Cardiac muscle cell (in vitro differentiated cells and primary cell): ENCODE measurements around the gene GSTA2. TPM values are rescaled to one million over a fixed set of nuclear protein-coding genes. Genes with fewer than 3 reads are reported as not detected.
"Not testable (repeated sequence)": the region's sequence is repeated elsewhere in the genome, so short reads cannot be mapped to it uniquely, and the experiment has no call there.

Source experiments
- DNase-seq, 2 donors: peaks; one replicate each; pipeline versions ENCODE4 v3.0.0 to v3.0.0-alpha.2; 2010 to 2017; ENCODE audit warnings: low read depth in 1 of 2, low spot score in 1 of 2
- H3K27ac ChIP-seq: fragments of 200-600 bp; sonication (generic); 2 replicates; pipeline ENCODE4 v1.5.1; 2016
- H3K27me3 ChIP-seq: fragments of 200-600 bp; sonication (generic); 2 replicates; pipeline ENCODE4 v1.6.0; 2016; ENCODE audit warnings: control low read depth
- H3K36me3 ChIP-seq: fragments of 200-600 bp; sonication (generic); 2 replicates; pipeline ENCODE4 v1.5.1; 2016; ENCODE audit warnings: control low read depth
- H3K4me1 ChIP-seq: fragments of 200-600 bp; sonication (generic); 2 replicates; pipeline ENCODE4 v1.8.1; 2017; ENCODE audit warnings: low read depth, mild to moderate bottlenecking, mixed run types
- H3K4me3 ChIP-seq: fragments of 200-600 bp; sonication (generic); 2 replicates; pipeline ENCODE4 v1.5.1; 2016; ENCODE audit warnings: mild to moderate bottlenecking
- H3K9me3 ChIP-seq: fragments of 200-600 bp; sonication (generic); 2 replicates; pipeline ENCODE4 v1.5.1; 2017; ENCODE audit warnings: low read depth, mild to moderate bottlenecking, control low read depth
- polyA plus RNA-seq: library from polyadenylated mRNA; unstranded; fragments of >200 nt; fragmentation: Nextera tagmentation; extraction: Ambion mirVana; gene quantifications from 2 replicates; pipeline ENCODE4 v1.2.1, GENCODE V29; 2016
- total RNA-seq: library from RNA; depleted of rRNA; stranded (reverse); fragments of >200 nt; gene quantifications from 2 replicates; pipeline ENCODE4 v1.2.3, GENCODE V29; 2016
- TF ChIP-seq, protein P1 (sequence below): IDR thresholded peaks from 2 replicates; pipeline ENCODE4 v1.5.1; 2012; ENCODE audit warnings: low read depth, mild to moderate bottlenecking, low read length

Gene GSTA2
- total RNA-seq (not detected in 2 replicates), polyA plus RNA-seq (0.24 TPM in 1 of 2 replicates, not detected in the other)

DNA sequence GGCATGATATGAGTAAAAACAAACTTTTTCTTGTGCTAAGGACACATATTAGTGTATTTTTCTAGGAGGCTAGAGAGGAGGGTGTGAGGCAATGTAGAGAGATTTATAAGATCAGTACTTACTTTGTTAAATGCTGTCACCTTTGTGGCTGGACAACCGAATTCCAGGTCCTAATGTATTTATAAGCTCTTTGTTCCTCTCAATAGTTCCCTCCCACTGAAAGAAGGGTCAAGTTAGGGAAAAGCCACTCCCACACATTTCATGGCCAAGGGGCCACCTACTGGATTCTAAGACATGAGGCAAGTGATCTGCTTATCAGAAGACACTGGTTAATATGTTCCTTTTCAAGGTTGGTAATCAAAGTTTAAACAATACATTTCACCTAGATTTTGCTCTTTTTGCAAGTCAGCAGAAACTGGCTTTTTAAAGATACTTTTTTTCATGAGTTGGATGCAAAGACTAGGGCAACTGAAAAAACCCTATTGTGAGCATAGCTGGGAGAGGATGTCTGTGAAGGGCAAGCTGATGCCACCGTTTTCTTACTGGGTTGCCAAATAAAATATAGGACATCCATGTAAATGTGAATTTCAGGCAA is at the start of gene GSTA2:
Gene GSTA2 (minus strand): TSS at position 154 of the 595 bp plus-strand sequence. CDS start 5,528 bp downstream, outside the sequence.
- H3K9me3 ChIP-seq, H3K27me3 ChIP-seq, H3K4me3 ChIP-seq, H3K36me3 ChIP-seq, H3K27ac ChIP-seq, DNase-seq, H3K4me1 ChIP-seq: not testable (repeated sequence)

DNA sequence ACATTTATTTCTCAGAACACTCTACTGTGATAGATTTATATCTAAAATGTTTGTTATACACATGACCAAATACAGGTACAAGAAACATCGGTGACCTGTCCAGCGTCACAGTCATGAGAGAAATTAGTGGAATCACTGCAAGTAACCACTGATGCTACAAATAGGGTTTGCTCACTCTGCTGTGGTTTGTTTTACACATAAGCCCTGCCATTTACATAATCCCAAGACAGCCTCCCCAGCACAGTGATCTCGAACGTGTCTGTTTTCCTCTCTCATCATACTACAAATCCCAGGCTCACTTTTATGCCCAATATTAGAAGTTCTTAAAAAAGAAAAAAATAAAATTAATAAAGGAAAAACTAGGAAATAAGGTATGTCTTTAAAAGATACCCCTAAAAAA is 46.5 kb upstream of the GSTA2 start:
- not testable (repeated sequence) for H3K9me3 ChIP-seq, H3K27ac ChIP-seq, DNase-seq, H3K4me1 ChIP-seq, H3K27me3 ChIP-seq, H3K36me3 ChIP-seq, H3K4me3 ChIP-seq

DNA sequence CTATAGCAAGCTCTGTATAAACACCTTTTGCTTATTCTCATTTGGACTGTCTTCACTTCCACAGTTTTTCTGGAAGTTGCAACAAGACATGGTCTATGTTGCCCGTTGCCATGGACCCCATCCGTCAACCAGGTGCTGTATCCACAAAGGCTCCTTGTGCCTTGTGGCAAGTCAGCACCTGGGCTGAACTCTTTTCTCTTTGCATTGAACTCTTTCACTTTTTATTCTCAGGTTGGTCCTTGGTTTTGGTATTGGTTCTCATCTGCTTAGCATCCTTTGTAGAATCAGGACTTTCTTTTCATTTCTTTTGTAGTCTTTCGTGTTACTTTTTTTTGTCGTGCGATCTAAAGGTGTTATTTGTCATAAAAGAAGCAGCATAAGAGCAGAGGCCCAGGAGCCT is 45.4 kb upstream of the GSTA2 start:
- Histone ChIP-seq H3K9me3 (no peaks in the 10 kb centered on the region), H3K27ac (no peak overlapping the region), H3K27me3 (no peaks in the 10 kb centered on the region), H3K4me3 (no peak overlapping the region), H3K4me1 (no peaks in the 10 kb centered on the region), H3K36me3 (no peaks in the 10 kb centered on the region)
- DNase-seq, result no peak
- TF ChIP-seq, protein P1, sequence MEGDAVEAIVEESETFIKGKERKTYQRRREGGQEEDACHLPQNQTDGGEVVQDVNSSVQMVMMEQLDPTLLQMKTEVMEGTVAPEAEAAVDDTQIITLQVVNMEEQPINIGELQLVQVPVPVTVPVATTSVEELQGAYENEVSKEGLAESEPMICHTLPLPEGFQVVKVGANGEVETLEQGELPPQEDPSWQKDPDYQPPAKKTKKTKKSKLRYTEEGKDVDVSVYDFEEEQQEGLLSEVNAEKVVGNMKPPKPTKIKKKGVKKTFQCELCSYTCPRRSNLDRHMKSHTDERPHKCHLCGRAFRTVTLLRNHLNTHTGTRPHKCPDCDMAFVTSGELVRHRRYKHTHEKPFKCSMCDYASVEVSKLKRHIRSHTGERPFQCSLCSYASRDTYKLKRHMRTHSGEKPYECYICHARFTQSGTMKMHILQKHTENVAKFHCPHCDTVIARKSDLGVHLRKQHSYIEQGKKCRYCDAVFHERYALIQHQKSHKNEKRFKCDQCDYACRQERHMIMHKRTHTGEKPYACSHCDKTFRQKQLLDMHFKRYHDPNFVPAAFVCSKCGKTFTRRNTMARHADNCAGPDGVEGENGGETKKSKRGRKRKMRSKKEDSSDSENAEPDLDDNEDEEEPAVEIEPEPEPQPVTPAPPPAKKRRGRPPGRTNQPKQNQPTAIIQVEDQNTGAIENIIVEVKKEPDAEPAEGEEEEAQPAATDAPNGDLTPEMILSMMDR, result no peak

DNA sequence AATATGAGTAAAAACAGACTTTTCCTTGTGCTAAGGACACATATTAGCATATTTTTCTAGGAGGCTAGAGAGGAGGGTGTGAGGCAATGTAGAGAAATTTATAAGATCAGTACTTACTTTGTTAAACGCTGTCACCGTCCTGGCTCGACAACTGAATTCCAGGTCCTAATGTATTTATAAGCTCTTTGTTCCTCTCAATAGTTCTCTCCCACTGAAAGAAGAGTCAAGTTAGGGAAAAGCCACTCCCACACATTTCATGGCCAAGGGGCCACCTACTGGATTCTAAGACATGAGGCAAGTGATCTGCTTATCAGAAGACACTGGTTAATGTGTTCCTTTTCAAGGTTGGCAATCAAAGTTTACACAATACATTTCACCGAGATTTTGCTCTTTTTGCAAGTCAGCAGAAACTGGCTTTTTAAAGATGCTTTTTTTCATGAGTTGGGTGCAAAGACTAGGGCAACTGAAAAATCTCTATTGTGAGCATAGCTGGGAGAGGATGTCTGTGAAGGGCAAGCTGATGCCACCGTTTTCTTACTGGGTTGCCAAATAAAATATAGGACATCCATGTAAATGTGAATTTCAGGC is 40.5 kb upstream of the GSTA2 start, which contains the start of gene GSTA1:
Gene GSTA1 (minus strand): TSS at position 149 of the 588 bp plus-strand sequence. CDS start 4,549 bp downstream, outside the sequence.
- not testable (repeated sequence) for H3K27me3 ChIP-seq, H3K4me3 ChIP-seq, H3K9me3 ChIP-seq, H3K27ac ChIP-seq, DNase-seq, H3K36me3 ChIP-seq, H3K4me1 ChIP-seq

DNA sequence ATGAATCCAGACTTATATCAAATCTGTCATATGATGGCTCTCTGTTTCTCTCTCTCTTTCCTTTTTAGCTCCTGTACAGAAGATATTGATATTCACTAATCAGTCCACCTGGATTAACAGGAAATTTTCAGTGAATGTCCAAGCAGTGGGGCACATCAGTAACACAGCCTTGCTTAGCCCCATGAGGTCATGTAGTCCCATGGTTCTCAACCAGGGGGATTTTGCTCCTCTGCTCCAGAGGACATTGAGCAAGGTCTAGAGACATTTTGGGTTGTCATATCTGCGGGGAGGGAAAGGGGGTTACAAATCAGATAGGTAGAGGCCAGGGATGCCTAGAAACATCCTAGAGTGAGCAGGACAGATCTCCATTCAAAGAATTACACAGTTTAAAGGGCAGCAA is 39.5 kb upstream of the GSTA2 start:
- H3K4me3 ChIP-seq, result no peak overlapping the region
- H3K27me3 ChIP-seq, result no peaks in the 10 kb centered on the region
- no peaks in the 10 kb centered on the region for H3K9me3 ChIP-seq
- H3K27ac ChIP-seq, result no peak overlapping the region
- DNase-seq, result no peak
- TF ChIP-seq, protein P1, result no peak
- no peaks in the 10 kb centered on the region for H3K4me1 ChIP-seq
- H3K36me3 ChIP-seq, result no peaks in the 10 kb centered on the region

DNA sequence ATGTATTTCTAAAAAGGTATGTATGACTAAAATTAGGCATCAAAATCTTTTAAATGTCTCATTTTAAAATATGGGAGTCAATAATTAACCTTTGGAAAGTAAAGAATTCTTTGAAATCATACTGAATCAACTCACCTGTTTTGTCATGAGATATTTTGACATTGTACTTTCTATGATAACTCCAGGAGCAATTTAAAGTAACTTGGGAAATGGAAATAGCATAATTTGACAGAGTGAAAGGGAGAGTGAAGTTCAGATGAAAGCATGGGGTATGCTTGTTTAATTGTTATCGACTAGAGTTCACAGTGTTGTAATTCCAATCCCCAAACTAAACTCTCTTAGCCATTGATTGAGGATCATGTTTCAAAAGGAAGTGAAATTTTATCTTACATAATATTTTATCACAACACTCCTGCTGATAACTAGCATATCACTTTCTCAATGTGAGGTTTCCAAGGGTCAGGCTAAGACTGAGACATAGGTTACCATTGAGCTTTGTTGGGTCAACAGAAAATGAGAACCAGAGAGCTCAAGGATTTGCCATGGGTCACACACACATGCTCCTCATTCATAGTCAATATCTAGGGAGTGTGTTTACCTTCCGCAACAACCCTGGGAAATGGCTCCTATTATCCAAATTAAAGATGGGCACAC is 38.0 kb upstream of the GSTA2 start:
- no peak overlapping the region for H3K27ac ChIP-seq
- H3K4me1 ChIP-seq, result no peaks in the 10 kb centered on the region
- TF ChIP-seq, protein P1, result no peak
- no peaks in the 10 kb centered on the region for H3K27me3 ChIP-seq
- no peak overlapping the region for H3K4me3 ChIP-seq
- no peaks in the 10 kb centered on the region for H3K9me3 ChIP-seq
- no peak for DNase-seq
- no peaks in the 10 kb centered on the region for H3K36me3 ChIP-seq

DNA sequence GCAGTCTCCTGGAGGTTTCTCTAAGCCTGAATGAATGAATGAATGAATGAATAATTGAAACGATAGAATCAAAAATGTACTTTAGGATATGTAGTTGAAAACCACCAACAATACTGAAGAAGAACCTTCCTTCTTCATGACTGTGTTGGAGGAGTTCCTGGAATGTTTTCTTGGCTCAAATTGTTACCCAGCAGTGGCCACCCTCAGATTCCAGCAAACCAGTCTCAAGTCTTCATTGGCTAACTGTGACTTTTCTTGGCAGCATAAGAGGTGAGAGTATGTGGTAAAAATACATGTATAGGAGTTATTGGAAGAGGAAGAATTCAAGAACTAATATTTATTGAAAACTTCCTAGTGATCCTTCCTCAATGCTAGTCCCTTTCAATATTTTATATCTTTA is 36.0 kb upstream of the GSTA2 start:
- H3K4me1 ChIP-seq, H3K36me3 ChIP-seq, H3K4me3 ChIP-seq, H3K9me3 ChIP-seq, H3K27ac ChIP-seq, H3K27me3 ChIP-seq: not testable (repeated sequence)
- peak in 1 of 2 donors; percentile 62 for DNase-seq

DNA sequence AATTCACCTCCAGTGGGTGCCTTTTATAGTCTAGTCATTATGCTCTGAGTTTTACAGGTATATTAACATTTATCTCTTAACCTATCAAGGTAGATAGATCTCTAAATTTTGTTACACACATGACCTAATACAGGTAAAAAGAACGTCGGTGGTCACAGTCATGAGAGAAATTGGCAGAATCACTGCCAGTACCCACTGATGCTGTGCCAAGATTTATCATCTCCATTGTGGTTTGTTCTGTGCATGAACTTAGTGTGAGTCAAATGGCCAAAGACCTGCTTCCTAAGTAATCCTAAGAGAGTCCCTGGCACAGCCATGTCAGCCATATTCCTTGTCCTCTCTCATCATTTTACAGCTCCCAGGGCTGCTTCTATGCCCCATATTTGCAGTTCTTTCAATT is 31.1 kb upstream of the GSTA2 start:
- not testable (repeated sequence) for H3K27ac ChIP-seq, H3K27me3 ChIP-seq, H3K9me3 ChIP-seq, H3K36me3 ChIP-seq, H3K4me1 ChIP-seq, DNase-seq, H3K4me3 ChIP-seq
